Natural killer cell treated with Interleukin-12 subunit alpha and Interleukin-12 subunit beta and Interleukin-15 and Interleukin-18, amount 100 ng/mL, for 72 hours (primary cell): ENCODE measurements around the gene SLC6A19. TPM values are rescaled to one million over a fixed set of nuclear protein-coding genes. Genes with fewer than 3 reads are reported as not detected.
"Not testable (repeated sequence)": the region's sequence is repeated elsewhere in the genome, so short reads cannot be mapped to it uniquely, and the experiment has no call there.

Experiments
- ATAC-seq, 2 donors: fragments of 150-1000 bp; cut with Tn5 transposase in 1 of 2; sonication (Bioruptor Pico), chemical (Tn5 transposase) in 1 of 2; 2 replicates each; pipeline ENCODE4 v1.10.0; 2021
- DNase-seq: peaks from one replicate; pipeline ENCODE4 v3.0.0; 2022; ENCODE audit warnings: low spot score
- H3K27ac Mint-ChIP-seq, 2 donors: 1 replicate in 1 of 2; 2 replicates in 1 of 2; pipeline ENCODE4 v1.8.0; 2022; ENCODE audit warnings: mixed read lengths in 2 of 2, mild to moderate bottlenecking in 1 of 2, moderate library complexity in 1 of 2
- H3K27me3 Mint-ChIP-seq, 2 donors: 1 replicate in 1 of 2; 2 replicates in 1 of 2; pipeline ENCODE4 v1.8.0; 2022; ENCODE audit warnings: mixed read lengths in 2 of 2
- H3K36me3 Mint-ChIP-seq: one replicate; pipeline ENCODE4 v1.8.0; 2022; ENCODE audit warnings: mixed read lengths
- H3K4me1 Mint-ChIP-seq, 2 donors: 1 replicate in 1 of 2; 2 replicates in 1 of 2; pipeline ENCODE4 v1.8.0; 2022; ENCODE audit warnings: low read depth in 2 of 2, mixed read lengths in 2 of 2, mild to moderate bottlenecking in 1 of 2
- H3K4me3 Mint-ChIP-seq: one replicate; pipeline ENCODE4 v1.8.0; 2022; ENCODE audit warnings: mixed read lengths
- H3K9me3 Mint-ChIP-seq: 2 replicates; pipeline ENCODE4 v1.8.0; 2022; ENCODE audit warnings: mixed read lengths
- total RNA-seq, 2 donors: library from RNA; stranded (reverse); gene quantifications; one replicate each; pipeline ENCODE4 v1.2.3, GENCODE V29; 2022

The SLC6A19 gene
- not detected for total RNA-seq

- no peak within 1 kb of the TSS for H3K4me3 Mint-ChIP-seq
- H3K27ac Mint-ChIP-seq = no peak within 1 kb of the TSS
- no peaks in the 10 kb centered on the region for H3K4me1 Mint-ChIP-seq
- H3K27me3 Mint-ChIP-seq = peaks cover 11 to 16% of the 10 kb centered on the region in 2 donors
- DNase-seq (no peak), ATAC-seq (no peak)
- no peaks in the 10 kb centered on the region for H3K9me3 Mint-ChIP-seq
- no peaks in the 10 kb centered on the region for H3K36me3 Mint-ChIP-seq
Measured at GRCh38 chr5:1201327-1202025, at the start of gene SLC6A19. TSS of gene SLC6A19 (plus strand) at chr5:1201595. CDS start at chr5:1201651, 56 bp downstream.

GRCh38 chr5:1152156-1152555, 49.2 kb upstream of the SLC6A19 start:
- Mint-ChIP-seq H3K27me3 (peaks cover 5 to 11% of the 10 kb centered on the region in 2 donors), H3K9me3 (no peaks in the 10 kb centered on the region), H3K36me3 (no peaks in the 10 kb centered on the region), H3K4me1 (peaks cover 23 to 25% of the 10 kb centered on the region in 2 donors), H3K4me3 (peak overlapping the region; percentile 54), H3K27ac (peak overlapping the region in 1 of 2 donors; percentile 35)
- peak; percentile 68 to 81 for ATAC-seq
- no peak for DNase-seq

- no peak overlapping the region for H3K4me3 Mint-ChIP-seq
- H3K9me3 Mint-ChIP-seq = no peaks in the 10 kb centered on the region
- H3K27me3 Mint-ChIP-seq = peaks cover 12 to 17% of the 10 kb centered on the region in 2 donors
- H3K36me3 Mint-ChIP-seq = no peaks in the 10 kb centered on the region
- ATAC-seq (no peak), DNase-seq (no peak)
- no peak overlapping the region for H3K27ac Mint-ChIP-seq
- H3K4me1 Mint-ChIP-seq = peaks cover 30 to 32% of the 10 kb centered on the region in 2 donors
Measured at GRCh38 chr5:1152771-1153282, 48.6 kb upstream of the SLC6A19 start.

GRCh38 chr5:1153428-1153827, 48.0 kb upstream of the SLC6A19 start:
- no peaks in the 10 kb centered on the region for H3K9me3 Mint-ChIP-seq
- no peak overlapping the region for H3K27ac Mint-ChIP-seq
- H3K4me1 Mint-ChIP-seq = peaks cover 32% of the 10 kb centered on the region in 2 donors
- no peak for DNase-seq
- peak; percentile 41 to 67 for ATAC-seq
- no peaks in the 10 kb centered on the region for H3K36me3 Mint-ChIP-seq
- peaks cover 14 to 20% of the 10 kb centered on the region in 2 donors for H3K27me3 Mint-ChIP-seq
- peak overlapping the region; percentile 37 for H3K4me3 Mint-ChIP-seq

GRCh38 chr5:1155191-1156032, 46.0 kb upstream of the SLC6A19 start:
- no peaks in the 10 kb centered on the region for H3K36me3 Mint-ChIP-seq
- H3K4me1 Mint-ChIP-seq = peaks cover 32% of the 10 kb centered on the region in 2 donors
- ATAC-seq (no peak), DNase-seq (no peak)
- peaks cover 20 to 22% of the 10 kb centered on the region in 2 donors for H3K27me3 Mint-ChIP-seq
- H3K4me3 Mint-ChIP-seq = no peak overlapping the region
- no peak overlapping the region for H3K27ac Mint-ChIP-seq
- H3K9me3 Mint-ChIP-seq = no peaks in the 10 kb centered on the region

GRCh38 chr5:1156033-1156753, 45.2 kb upstream of the SLC6A19 start:
- Mint-ChIP-seq H3K27me3 (peaks cover 20 to 22% of the 10 kb centered on the region in 2 donors), H3K4me1 (peaks cover 29% of the 10 kb centered on the region in 2 donors), H3K4me3 (no peak overlapping the region), H3K36me3 (no peaks in the 10 kb centered on the region), H3K9me3 (no peaks in the 10 kb centered on the region), H3K27ac (no peak overlapping the region)
- DNase-seq = no peak
- no peak for ATAC-seq

- Mint-ChIP-seq H3K4me3 (peak overlapping the region; percentile 38), H3K27me3 (peaks cover 20 to 22% of the 10 kb centered on the region in 2 donors), H3K9me3 (no peaks in the 10 kb centered on the region), H3K4me1 (peaks cover 28 to 29% of the 10 kb centered on the region in 2 donors), H3K36me3 (no peaks in the 10 kb centered on the region), H3K27ac (peak overlapping the region in 1 of 2 donors; percentile 61)
- ATAC-seq (no peak), DNase-seq (no peak)
Measured at GRCh38 chr5:1156754-1157460, 44.5 kb upstream of the SLC6A19 start.

GRCh38 chr5:1157461-1157986, 43.9 kb upstream of the SLC6A19 start:
- Mint-ChIP-seq H3K27ac (peak overlapping the region in 1 of 2 donors; percentile 61), H3K4me1 (peaks cover 22 to 23% of the 10 kb centered on the region in 2 donors), H3K4me3 (peak overlapping the region; percentile 38), H3K27me3 (peaks cover 20 to 22% of the 10 kb centered on the region in 2 donors)
- H3K9me3 Mint-ChIP-seq, DNase-seq, H3K36me3 Mint-ChIP-seq, ATAC-seq: not testable (repeated sequence)

- Mint-ChIP-seq H3K4me1 (peaks cover 16 to 18% of the 10 kb centered on the region in 2 donors), H3K27me3 (peaks cover 20 to 22% of the 10 kb centered on the region in 2 donors), H3K9me3 (no peaks in the 10 kb centered on the region), H3K4me3 (no peak overlapping the region), H3K36me3 (no peaks in the 10 kb centered on the region), H3K27ac (no peak overlapping the region)
- DNase-seq (no peak), ATAC-seq (no peak)
Measured at GRCh38 chr5:1158647-1159340, 42.6 kb upstream of the SLC6A19 start.

GRCh38 chr5:1159341-1159675, 42.1 kb upstream of the SLC6A19 start:
- H3K9me3 Mint-ChIP-seq = no peaks in the 10 kb centered on the region
- DNase-seq = no peak
- no peak overlapping the region for H3K27ac Mint-ChIP-seq
- peaks cover 12 to 13% of the 10 kb centered on the region in 2 donors for H3K4me1 Mint-ChIP-seq
- no peaks in the 10 kb centered on the region for H3K36me3 Mint-ChIP-seq
- H3K27me3 Mint-ChIP-seq = peaks cover 16 to 22% of the 10 kb centered on the region in 2 donors
- H3K4me3 Mint-ChIP-seq = no peak overlapping the region
- ATAC-seq = no peak

- H3K27me3 Mint-ChIP-seq = peaks cover 12 to 24% of the 10 kb centered on the region in 2 donors
- DNase-seq (no peak), ATAC-seq (no peak)
- H3K27ac Mint-ChIP-seq = no peak overlapping the region
- no peak overlapping the region for H3K4me3 Mint-ChIP-seq
- no peaks in the 10 kb centered on the region for H3K36me3 Mint-ChIP-seq
- no peaks in the 10 kb centered on the region for H3K9me3 Mint-ChIP-seq
- peaks cover 10 to 12% of the 10 kb centered on the region in 2 donors for H3K4me1 Mint-ChIP-seq
Measured at GRCh38 chr5:1159774-1160406, 41.5 kb upstream of the SLC6A19 start.
